CD14-positive monocyte (primary cell): ENCODE data around the gene PIGX. TPM values are rescaled to one million over a fixed set of nuclear protein-coding genes. Genes with fewer than 3 reads are reported as not detected.

ENCODE experiments used
- DNase-seq, 3 donors: peaks; one replicate each; pipeline ENCODE4 v3.0.0-alpha.2; 2011 to 2022
- H2AFZ ChIP-seq: 2 replicates; pipeline ENCODE4 v1.6.0; 2012; ENCODE audit warnings: mild to moderate bottlenecking, low read depth, low read length, inconsistent platforms; ENCODE audit not compliant: insufficient read depth, poor library complexity, severe bottlenecking
- H3K27ac ChIP-seq, 2 donors: 1 replicate in 1 of 2; 2 replicates in 1 of 2; pipeline ENCODE4 v1.5.1; 2012 to 2013; ENCODE audit warnings: low read length in 2 of 2, control low read depth in 1 of 2, inconsistent platforms in 1 of 2, low read depth in 1 of 2, mild to moderate bottlenecking in 1 of 2
- H3K27me3 ChIP-seq, 2 donors: one replicate each; pipeline versions ENCODE4 v1.6.0 to v1.6.1; 2011 to 2013; ENCODE audit warnings: low read length in 2 of 2; ENCODE audit not compliant: control insufficient read depth in 2 of 2, insufficient read depth in 2 of 2
- H3K36me3 ChIP-seq, 2 donors: replicated peaks in 1 of 2; 1 replicate in 1 of 2; 2 replicates in 1 of 2; pipeline versions ENCODE4 v1.5.1 to v1.6.1; 2012 to 2013; ENCODE audit warnings: low read length in 2 of 2, control low read depth in 1 of 2, inconsistent platforms in 1 of 2, mild to moderate bottlenecking in 1 of 2; ENCODE audit not compliant: insufficient read depth in 2 of 2, control insufficient read depth in 1 of 2
- H3K4me1 ChIP-seq, 2 donors: 1 replicate in 1 of 2; 2 replicates in 1 of 2; pipeline versions ENCODE4 v1.5.1 to v1.6.1; 2012 to 2013; ENCODE audit warnings: low read length in 2 of 2, control low read depth in 1 of 2, inconsistent platforms in 1 of 2, mild to moderate bottlenecking in 1 of 2, moderate library complexity in 1 of 2; ENCODE audit not compliant: insufficient read depth in 2 of 2, control insufficient read depth in 1 of 2
- H3K4me2 ChIP-seq: replicated peaks from 2 replicates; pipeline ENCODE3; 2012; ENCODE audit warnings: low read length, moderate library complexity, mild to moderate bottlenecking; ENCODE audit not compliant: poor library complexity, severe bottlenecking; ENCODE audit errors: extremely low read depth
- H3K4me3 ChIP-seq, 3 experiments: fragments of 200-600 bp in 1 of 3; sonication (generic) in 1 of 3; replicated peaks in 1 of 3; 1 replicate in 2 of 3; 2 replicates in 1 of 3; pipeline ENCODE4 v1.5.1; 2011 to 2013; ENCODE audit warnings: low read length in 3 of 3, mild to moderate bottlenecking in 3 of 3, control low read depth in 2 of 3, low read depth in 2 of 3, inconsistent platforms in 1 of 3, moderate library complexity in 1 of 3
- H3K79me2 ChIP-seq: 2 replicates; pipeline ENCODE4 v1.6.0; 2012; ENCODE audit warnings: mild to moderate bottlenecking, control low read depth, inconsistent platforms, low read length, moderate library complexity; ENCODE audit not compliant: insufficient read depth
- H3K9ac ChIP-seq: 2 replicates; pipeline ENCODE4 v1.6.0; 2017; ENCODE audit warnings: low read length, mild to moderate bottlenecking; ENCODE audit not compliant: insufficient read depth, poor library complexity, severe bottlenecking
- H3K9me3 ChIP-seq, 2 donors: replicated peaks in 1 of 2; 1 replicate in 1 of 2; 2 replicates in 1 of 2; pipeline versions ENCODE4 v1.5.1 to v1.6.1; 2012 to 2013; ENCODE audit warnings: low read length in 2 of 2, control low read depth in 1 of 2; ENCODE audit not compliant: control insufficient read depth in 1 of 2, insufficient read depth in 1 of 2
- H4K20me1 ChIP-seq: 2 replicates; pipeline ENCODE4 v1.6.0; 2012; ENCODE audit warnings: mild to moderate bottlenecking, low read length, control low read depth, moderate library complexity; ENCODE audit not compliant: insufficient read depth
- H3K27ac Mint-ChIP-seq, 7 donors: one replicate each; pipeline ENCODE4 v1.8.0; 2020; ENCODE audit warnings: mild to moderate bottlenecking in 7 of 7, mixed read lengths in 7 of 7, moderate library complexity in 6 of 7, inconsistent platforms in 2 of 7
- H3K27me3 Mint-ChIP-seq, 3 donors: one replicate each; pipeline ENCODE4 v1.8.0; 2021 to 2022; ENCODE audit warnings: low read depth in 3 of 3, mild to moderate bottlenecking in 3 of 3, mixed read lengths in 3 of 3, moderate library complexity in 3 of 3, inconsistent platforms in 1 of 3
- H3K36me3 Mint-ChIP-seq, 2 donors: one replicate each; pipeline ENCODE4 v1.8.0; 2020; ENCODE audit warnings: mixed read lengths in 2 of 2, inconsistent platforms in 1 of 2, mild to moderate bottlenecking in 1 of 2
- H3K4me1 Mint-ChIP-seq: one replicate; pipeline ENCODE4 v1.8.0; 2020; ENCODE audit warnings: mild to moderate bottlenecking, mixed read lengths
- H3K4me3 Mint-ChIP-seq, 2 donors: one replicate each; pipeline ENCODE4 v1.8.0; 2020; ENCODE audit warnings: mild to moderate bottlenecking in 2 of 2, mixed read lengths in 2 of 2, moderate library complexity in 1 of 2
- H3K9me3 Mint-ChIP-seq, 7 donors: one replicate each; pipeline ENCODE4 v1.8.0; 2020 to 2022; ENCODE audit warnings: mixed read lengths in 7 of 7, mild to moderate bottlenecking in 6 of 7, moderate library complexity in 6 of 7, inconsistent platforms in 2 of 7
- WGBS: methylation state at CpG from one replicate; pipeline ENCODE4 v1.1.5; 2013; ENCODE audit warnings: missing lambda C conversion rate; ENCODE audit not compliant: insufficient coverage; 5-methylcytosine and 5-hydroxymethylcytosine counted together
- intact Hi-C, 2 donors: fragments of 100-400 bp; cut with micrococcal nuclease; formaldehyde crosslinking; loops; one replicate each; pipeline versions ENCODE4 v1.15.0 to v1.15.1; 2023
- polyA plus RNA-seq, 3 donors: library from polyadenylated mRNA; depleted of rRNA in 1 of 3; unstranded in 2 of 3; stranded (reverse) in 1 of 3; fragments of 300-500 nt in 2 of 3; fragments of >200 nt in 1 of 3; fragmentation: Illumina TruSeq in 2 of 3; gene quantifications; 1 replicate in 2 of 3; 2 replicates in 1 of 3; pipeline ENCODE4 v1.2.3, GENCODE V29; 2012 to 2021
- TF ChIP-seq, protein P1 (sequence below): fragments of 200-600 bp; IDR thresholded peaks from one replicate; pipeline ENCODE4 v1.8.0; 2022; ENCODE audit warnings: antibody characterized with exemption, mild to moderate bottlenecking

PIGX gene
- polyA plus RNA-seq, 3 donors: 11.8 to 44.9 (median 29.8) TPM

DNA sequence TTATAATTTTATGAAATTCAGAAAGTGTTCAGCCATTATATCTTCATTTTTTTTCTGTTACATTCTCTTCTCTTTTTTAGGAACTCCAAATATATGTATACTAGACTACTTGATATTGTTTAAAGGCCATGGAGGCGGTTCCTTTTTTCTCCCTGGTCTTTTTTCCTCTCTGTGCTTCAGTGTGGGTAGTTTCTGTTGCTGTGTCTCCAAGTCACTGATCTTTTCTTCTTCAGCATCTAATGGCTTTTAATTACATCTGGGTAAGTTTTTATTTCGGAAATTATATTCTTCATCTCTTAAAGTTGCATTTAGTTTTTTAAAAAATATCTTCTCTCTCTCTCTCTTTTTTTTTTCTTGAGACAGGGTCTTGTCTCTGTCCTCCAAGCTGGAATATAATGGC lies 8.9 kb downstream of the PIGX start:
- Histone ChIP-seq H3K4me2 (no peak overlapping the region), H3K4me3 (no peak overlapping the region), H3K27ac (no peak overlapping the region), H3K4me1 (no peaks in the 10 kb centered on the region), H3K27me3 (no peaks in the 10 kb centered on the region), H3K9ac (no peak overlapping the region), H4K20me1 (no peaks in the 10 kb centered on the region), H3K79me2 (peaks cover 16% of the 10 kb centered on the region), H2AFZ (no peak overlapping the region), H3K9me3 (no peaks in the 10 kb centered on the region), H3K36me3 (peaks cover 12 to 37% of the 10 kb centered on the region in 2 donors)
- peak overlapping the region in 1 of 7 donors; percentile 51 for H3K27ac Mint-ChIP-seq
- H3K4me1 Mint-ChIP-seq: peaks cover 5% of the 10 kb centered on the region
- peaks cover 0 to 4% (median 2%) of the 10 kb centered on the region in 7 donors for H3K9me3 Mint-ChIP-seq
- TF ChIP-seq, protein P1, sequence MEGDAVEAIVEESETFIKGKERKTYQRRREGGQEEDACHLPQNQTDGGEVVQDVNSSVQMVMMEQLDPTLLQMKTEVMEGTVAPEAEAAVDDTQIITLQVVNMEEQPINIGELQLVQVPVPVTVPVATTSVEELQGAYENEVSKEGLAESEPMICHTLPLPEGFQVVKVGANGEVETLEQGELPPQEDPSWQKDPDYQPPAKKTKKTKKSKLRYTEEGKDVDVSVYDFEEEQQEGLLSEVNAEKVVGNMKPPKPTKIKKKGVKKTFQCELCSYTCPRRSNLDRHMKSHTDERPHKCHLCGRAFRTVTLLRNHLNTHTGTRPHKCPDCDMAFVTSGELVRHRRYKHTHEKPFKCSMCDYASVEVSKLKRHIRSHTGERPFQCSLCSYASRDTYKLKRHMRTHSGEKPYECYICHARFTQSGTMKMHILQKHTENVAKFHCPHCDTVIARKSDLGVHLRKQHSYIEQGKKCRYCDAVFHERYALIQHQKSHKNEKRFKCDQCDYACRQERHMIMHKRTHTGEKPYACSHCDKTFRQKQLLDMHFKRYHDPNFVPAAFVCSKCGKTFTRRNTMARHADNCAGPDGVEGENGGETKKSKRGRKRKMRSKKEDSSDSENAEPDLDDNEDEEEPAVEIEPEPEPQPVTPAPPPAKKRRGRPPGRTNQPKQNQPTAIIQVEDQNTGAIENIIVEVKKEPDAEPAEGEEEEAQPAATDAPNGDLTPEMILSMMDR: no peak
- peaks cover 0 to 1% (median 0%) of the 10 kb centered on the region in 3 donors for H3K27me3 Mint-ChIP-seq
- H3K4me3 Mint-ChIP-seq: no peak overlapping the region
- no CpG with 5 or more reads among the region's 2 CpGs for WGBS
- DNase-seq: no peak
- intact Hi-C loops: no loop called here
- H3K36me3 Mint-ChIP-seq: peaks cover 34 to 44% of the 10 kb centered on the region in 2 donors

DNA sequence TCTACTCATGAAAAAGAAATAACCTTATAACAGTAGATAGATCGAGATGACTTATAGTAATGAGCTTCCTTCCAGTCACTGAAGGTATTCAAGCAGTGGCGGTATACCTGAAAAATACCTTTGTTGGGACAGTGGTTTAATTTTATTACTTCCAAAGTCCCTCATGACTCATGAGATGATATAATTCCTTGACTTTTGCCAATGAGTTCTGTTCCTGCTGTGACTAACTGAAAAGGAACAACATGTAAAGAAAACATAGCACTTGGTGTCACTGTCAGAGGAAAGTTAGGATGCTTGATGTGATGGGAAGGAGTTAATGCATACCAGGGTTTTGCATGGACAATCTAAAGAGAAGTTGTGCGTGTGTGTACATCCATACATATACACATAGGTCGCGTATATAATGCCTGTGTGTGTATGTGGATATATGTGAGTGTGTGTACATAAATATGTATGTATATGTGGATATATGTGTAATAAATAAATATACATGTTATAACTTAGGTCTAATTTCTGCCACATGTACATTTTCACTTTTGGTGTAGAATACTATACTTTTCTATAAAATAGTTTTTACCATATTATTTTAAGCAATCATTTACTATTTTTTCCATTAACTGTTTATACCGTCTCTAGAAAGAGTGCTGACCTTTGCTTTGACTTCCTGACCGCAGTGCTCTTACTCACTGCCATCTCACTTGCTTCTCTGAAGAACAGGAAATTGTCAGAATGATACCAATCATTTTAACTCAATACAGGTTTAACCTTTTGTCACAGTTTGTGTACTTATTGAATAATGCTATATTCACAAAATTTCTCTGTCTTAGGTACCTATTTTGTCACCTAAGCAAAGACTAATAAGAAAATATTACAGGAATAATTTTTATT lies 14.9 kb downstream of the PIGX start:
- H3K4me3 ChIP-seq: no peak overlapping the region

More for the DNA sequence above, 14.9 kb downstream of the PIGX start:
- no peak for DNase-seq
- WGBS: no CpG with 5 or more reads among the region's 7 CpGs
- H3K9ac ChIP-seq: no peak overlapping the region
- H3K4me1 Mint-ChIP-seq: no peaks in the 10 kb centered on the region
- H3K4me1 ChIP-seq: no peaks in the 10 kb centered on the region
- H3K79me2 ChIP-seq: no peaks in the 10 kb centered on the region
- H3K27me3 Mint-ChIP-seq: peaks cover 0 to 1% (median 0%) of the 10 kb centered on the region in 3 donors
- no peak overlapping the region for H3K27ac ChIP-seq
- H3K27ac Mint-ChIP-seq: no peak overlapping the region
- peaks cover 33 to 55% of the 10 kb centered on the region in 2 donors for H3K36me3 Mint-ChIP-seq
- peaks cover 0 to 3% (median 0%) of the 10 kb centered on the region in 7 donors for H3K9me3 Mint-ChIP-seq
- TF ChIP-seq, protein P1: no peak
- no peaks in the 10 kb centered on the region for H4K20me1 ChIP-seq
- H3K9me3 ChIP-seq: no peaks in the 10 kb centered on the region
- H3K27me3 ChIP-seq: no peaks in the 10 kb centered on the region
- intact Hi-C loops: no loop called here
- no peak overlapping the region for H3K4me3 Mint-ChIP-seq
- no peak overlapping the region for H2AFZ ChIP-seq
- no peak overlapping the region for H3K4me2 ChIP-seq
- H3K36me3 ChIP-seq: peaks cover 26 to 66% of the 10 kb centered on the region in 2 donors
